HepG2 (cell line): Measurements from ENCODE around the gene MYADML2. TPM values are rescaled to one million over a fixed set of nuclear protein-coding genes. Genes with fewer than 3 reads are reported as not detected.

Source experiments
- CREB1 ChIP-seq, 2 experiments: fragments of 450-650 bp in 1 of 2; IDR thresholded peaks; 2 replicates each; pipeline ENCODE4 v1.6.1; 2016 to 2017; ENCODE audit warnings: control low read depth in 1 of 2, mild to moderate bottlenecking in 1 of 2, missing compliant biosample characterization in 1 of 2, missing genetic modification characterization in 1 of 2
- GMEB2 ChIP-seq: IDR thresholded peaks from 2 replicates; pipeline ENCODE4 v1.6.1; 2016; ENCODE audit warnings: missing biosample characterization, missing genetic modification reagents, low read depth
- HIC2 ChIP-seq: sonication (generic); formaldehyde crosslinking; IDR thresholded peaks from 2 replicates; pipeline ENCODE4 v1.9.0; 2022; ENCODE audit warnings: low read depth, missing genetic modification reagents
- HOXA9 ChIP-seq: sonication (generic); formaldehyde crosslinking; IDR thresholded peaks from 2 replicates; pipeline ENCODE4 v1.8.1; 2022; ENCODE audit warnings: missing genetic modification reagents, mild to moderate bottlenecking, moderate library complexity, borderline replicate concordance
- IKZF1 ChIP-seq: fragments of 450-650 bp; IDR thresholded peaks from 2 replicates; pipeline ENCODE4 v1.7.1; 2016
- JUNB ChIP-seq: sonication (generic); formaldehyde crosslinking; IDR thresholded peaks from 2 replicates; pipeline ENCODE4 v1.8.0; 2022; ENCODE audit warnings: missing genetic modification reagents, mild to moderate bottlenecking, borderline replicate concordance
- MAF1 ChIP-seq: sonication (generic); formaldehyde crosslinking; IDR thresholded peaks from 2 replicates; pipeline ENCODE4 v1.5.0; 2020; ENCODE audit warnings: missing genetic modification reagents, borderline replicate concordance
- NCOA5 ChIP-seq: sonication (generic); formaldehyde crosslinking; IDR thresholded peaks from 2 replicates; pipeline ENCODE4 v1.4.0; 2020; ENCODE audit warnings: missing genetic modification reagents
- NFKB2 ChIP-seq: sonication (generic); formaldehyde crosslinking; IDR thresholded peaks from 2 replicates; pipeline ENCODE4 v1.4.0; 2020; ENCODE audit warnings: missing genetic modification reagents, borderline replicate concordance
- SKIL ChIP-seq: sonication (generic); formaldehyde crosslinking; IDR thresholded peaks from 2 replicates; pipeline ENCODE4 v1.8.0; 2022; ENCODE audit warnings: missing genetic modification reagents, mild to moderate bottlenecking, moderate library complexity, borderline replicate concordance
- TRIM22 ChIP-seq: fragments of 450-650 bp; IDR thresholded peaks from 2 replicates; pipeline ENCODE4 v1.6.1; 2017
- YEATS4 ChIP-seq: sonication (generic); formaldehyde crosslinking; IDR thresholded peaks from 2 replicates; pipeline ENCODE4 v1.4.0; 2020; ENCODE audit warnings: missing genetic modification reagents, borderline replicate concordance
- ZBTB10 ChIP-seq: sonication (generic); formaldehyde crosslinking; IDR thresholded peaks from 2 replicates; pipeline ENCODE4 v1.4.0; 2020; ENCODE audit warnings: missing genetic modification reagents, borderline replicate concordance
- ZBTB2 ChIP-seq: sonication (generic); formaldehyde crosslinking; IDR thresholded peaks from 2 replicates; pipeline ENCODE4 v1.8.0; 2022; ENCODE audit warnings: low read depth, missing genetic modification reagents
- ZNF546 ChIP-seq: sonication (generic); formaldehyde crosslinking; conservative IDR thresholded peaks from 2 replicates; pipeline ENCODE4 v1.8.1; 2023; ENCODE audit warnings: mild to moderate bottlenecking, missing genetic modification reagents
- ZNF780A ChIP-seq: sonication (generic); formaldehyde crosslinking; IDR thresholded peaks from 2 replicates; pipeline ENCODE4 v1.8.0; 2022; ENCODE audit warnings: mild to moderate bottlenecking, missing genetic modification reagents, moderate library complexity
- polyA plus RNA-seq, 8 experiments: library from polyadenylated mRNA; depleted of rRNA in 3 of 8; stranded (reverse) in 7 of 8; unstranded in 1 of 8; fragments of >200 nt; fragmentation: Illumina TruSeq in 4 of 8; extraction: Trizol in 4 of 8; gene quantifications; 2 replicates each; pipeline versions ENCODE4 v1.2.1 to v1.2.3, GENCODE V29; 2011 to 2016; ENCODE audit warnings: low read depth in 4 of 8, missing spikeins in 1 of 8, mixed read lengths in 1 of 8; ENCODE audit not compliant: insufficient read depth in 1 of 8
- total RNA-seq, 5 experiments: library from RNA; depleted of rRNA; stranded (reverse); fragments of >200 nt; fragmentation: Illumina TruSeq; extraction: Trizol; gene quantifications; 2 replicates each; pipeline ENCODE4 v1.2.3, GENCODE V29; 2016; ENCODE audit warnings: low read depth in 1 of 5

Gene MYADML2
- total and polyA plus RNA-seq, 2 of the 13 experiments (the other 11 are each of a cell fraction or from before 2014, with no cell fraction given), result not detected

GRCh38 chr17:81909966-81910839 is 36.8 kb downstream of the MYADML2 start (continued):
- TF ChIP-seq ZNF780A (CRISPR knock-in tag), result 0 out of 2 replicates have a peak, but pooled peaks have one; percentile 43
- TF ChIP-seq HOXA9 (CRISPR knock-in tag), result peak; percentile 52; the same call in 1 of the 2 replicates
- peak; percentile 96 for TF ChIP-seq YEATS4 (CRISPR knock-in tag)
- TF ChIP-seq NCOA5 (CRISPR knock-in tag), result no peak; the same call in 1 of the 2 replicates
- 0 out of 2 replicates have a peak, but pooled peaks have one; percentile 49 for TF ChIP-seq MAF1 (CRISPR knock-in tag)
- TF ChIP-seq NFKB2 (CRISPR knock-in tag), result peak; percentile 86
- TF ChIP-seq GMEB2, result no peak
- TF ChIP-seq JUNB (CRISPR knock-in tag), result no peak
- TF ChIP-seq ZNF546 (CRISPR knock-in tag), result no peak; the same call in 1 of the 2 replicates
- TF ChIP-seq ZBTB10 (CRISPR knock-in tag), result peak; percentile 86
- TF ChIP-seq CREB1 (IDR thresholded peaks at IDR 0.05), result peak; percentile 27; the same call in 1 of the 2 replicates
- TF ChIP-seq CREB1 (CRISPR knock-in tag; IDR thresholded peaks at IDR 0.05), result no peak
- TF ChIP-seq HIC2 (CRISPR knock-in tag), result peak; percentile 94
- peak; percentile 89 for TF ChIP-seq SKIL (CRISPR knock-in tag)
- TF ChIP-seq TRIM22, result no peak
- TF ChIP-seq ZBTB2 (CRISPR knock-in tag), result peak; percentile 60; the same call in 1 of the 2 replicates
- no peak for TF ChIP-seq IKZF1
